GM10266 (cell line): ENCODE results near the gene TAS2R39.
"Not testable (repeated sequence)": the region's sequence is repeated elsewhere in the genome, so short reads cannot be mapped to it uniquely, and the experiment has no call there.

ENCODE experiments used
- DNase-seq: peaks from one replicate; pipeline ENCODE4 v3.0.0; 2012; ENCODE audit errors: extremely low spot score
- CTCF ChIP-seq: IDR thresholded peaks from 2 replicates; pipeline ENCODE4 v1.5.1; 2012; ENCODE audit warnings: mild to moderate bottlenecking, low read depth; ENCODE audit not compliant: control insufficient read depth, insufficient read depth; ENCODE audit errors: missing control alignments

TAS2R39 gene

DNA sequence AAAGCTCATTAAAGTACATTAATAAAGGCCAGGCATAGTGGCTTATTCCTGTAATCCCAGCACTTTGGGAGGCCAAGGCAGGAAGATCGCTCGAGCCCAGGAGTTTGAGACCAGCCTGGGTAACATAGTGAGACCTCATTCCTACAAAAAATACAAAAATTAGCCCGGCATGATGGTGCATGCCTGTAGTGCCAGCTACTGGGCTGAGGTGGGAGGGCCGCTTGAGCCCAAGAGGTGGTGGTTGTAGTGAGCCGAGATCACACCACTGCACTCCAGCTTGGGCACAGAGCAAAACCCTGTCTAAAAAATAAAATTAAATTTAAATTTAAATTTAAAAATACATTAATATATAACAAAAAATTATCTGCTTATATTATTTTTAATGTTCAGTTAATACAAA, 7.1 kb upstream of the TAS2R39 start:
- no peak for DNase-seq

GRCh38 chr7:143177374-143178119, 5.7 kb upstream of the TAS2R39 start:
- no peak for DNase-seq
- TF ChIP-seq CTCF = no peak

More for the DNA sequence above, 7.1 kb upstream of the TAS2R39 start:
- TF ChIP-seq CTCF = no peak

DNA sequence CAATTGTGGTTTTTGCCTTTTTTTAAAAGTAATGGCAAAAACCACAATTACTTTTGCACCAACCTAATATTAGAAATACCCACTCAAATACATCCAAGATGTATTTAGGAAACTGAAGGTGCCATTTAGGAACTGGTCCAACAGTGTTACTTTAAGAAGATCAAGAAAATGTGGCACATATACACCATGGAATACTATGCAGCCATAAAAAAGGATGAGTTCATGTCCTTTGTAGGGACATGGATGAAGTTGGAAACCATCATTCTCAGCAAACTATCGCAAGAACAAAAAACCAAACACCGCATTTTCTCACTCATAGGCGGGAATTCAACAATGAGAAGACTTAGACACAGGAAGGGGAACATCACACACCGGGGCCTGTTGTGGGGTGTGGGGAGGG, 2.4 kb upstream of the TAS2R39 start:
- not testable (repeated sequence) for DNase-seq

DNA sequence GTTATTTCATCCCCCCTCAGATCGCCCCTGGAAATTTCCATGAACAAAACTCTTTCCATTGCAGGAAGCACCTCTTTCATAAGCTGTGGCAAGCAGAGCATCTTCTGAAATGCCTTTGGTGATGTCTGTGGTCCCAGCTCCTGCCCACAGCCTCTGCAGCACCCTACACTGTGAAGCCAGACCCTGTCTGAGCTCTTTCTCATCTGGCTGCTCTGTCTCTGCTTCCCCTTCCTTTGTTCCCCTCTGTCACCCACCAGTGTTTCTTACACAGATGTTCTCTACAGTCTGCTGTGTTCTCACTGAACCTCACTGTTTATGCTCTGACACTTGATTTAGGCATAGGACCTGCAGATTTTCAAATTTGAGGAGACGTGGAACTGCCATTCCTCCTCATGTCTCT, 1.9 kb upstream of the TAS2R39 start:
- TF ChIP-seq CTCF = no peak
- no peak for DNase-seq

GRCh38 chr7:143185551-143185950, 2.3 kb downstream of the TAS2R39 start:
- no peak for TF ChIP-seq CTCF

DNA sequence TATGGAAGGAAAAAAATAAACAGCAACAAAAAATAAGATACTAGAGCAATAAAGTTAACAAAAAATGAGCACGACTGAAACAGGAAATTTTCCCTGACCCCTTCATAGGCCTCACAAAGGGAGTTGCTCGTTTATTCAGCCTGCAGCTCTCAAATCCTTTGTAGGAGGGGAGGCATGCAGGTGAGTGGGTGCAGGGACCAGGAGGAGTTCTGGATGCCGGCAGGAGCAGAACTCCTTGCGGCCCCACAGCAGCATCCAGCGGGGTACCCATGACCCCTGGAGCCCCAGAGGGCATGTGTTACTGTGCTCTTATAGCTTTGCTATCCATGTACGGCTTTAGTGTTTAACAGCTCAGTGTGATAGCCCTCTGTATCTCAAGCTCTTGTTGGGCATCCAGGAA, 5.8 kb downstream of the TAS2R39 start:
- no peak for DNase-seq
- TF ChIP-seq CTCF = no peak

More at GRCh38 chr7:143185551-143185950, 2.3 kb downstream of the TAS2R39 start:
- DNase-seq = no peak

DNA sequence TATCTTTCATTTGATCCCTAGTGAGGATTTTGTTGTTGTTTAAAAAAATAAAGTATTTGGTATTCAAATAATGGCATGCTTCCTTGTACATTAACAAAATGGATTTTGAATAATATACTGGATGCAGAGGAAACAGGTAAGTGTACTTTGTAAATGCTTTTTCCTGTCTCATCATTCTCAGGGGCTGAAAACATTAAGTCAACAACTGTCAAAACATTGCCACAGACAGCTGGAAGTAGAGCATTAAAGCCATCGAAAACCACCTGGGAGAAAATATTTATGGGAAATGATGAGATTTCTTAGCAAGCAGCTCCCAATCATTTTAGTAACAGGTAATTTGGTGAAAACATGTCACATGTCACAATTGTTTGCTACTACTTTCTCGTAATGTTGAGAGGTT, 10.7 kb downstream of the TAS2R39 start:
- no peak for DNase-seq
- TF ChIP-seq CTCF = no peak

GRCh38 chr7:143199040-143199439, 15.8 kb downstream of the TAS2R39 start:
- no peak for DNase-seq
- no peak for TF ChIP-seq CTCF
